Midbrain (tissue), 1 donor: Measurements from ENCODE around the gene MACF1.
"Not testable (repeated sequence)": the region's sequence is repeated elsewhere in the genome, so short reads cannot be mapped to it uniquely, and the experiment has no call there.

Experiments used
- DNase-seq: peaks from one replicate; lab custom pipeline; 2025; lab: John Stamatoyannopoulos, UW

The MACF1 gene

DNA sequence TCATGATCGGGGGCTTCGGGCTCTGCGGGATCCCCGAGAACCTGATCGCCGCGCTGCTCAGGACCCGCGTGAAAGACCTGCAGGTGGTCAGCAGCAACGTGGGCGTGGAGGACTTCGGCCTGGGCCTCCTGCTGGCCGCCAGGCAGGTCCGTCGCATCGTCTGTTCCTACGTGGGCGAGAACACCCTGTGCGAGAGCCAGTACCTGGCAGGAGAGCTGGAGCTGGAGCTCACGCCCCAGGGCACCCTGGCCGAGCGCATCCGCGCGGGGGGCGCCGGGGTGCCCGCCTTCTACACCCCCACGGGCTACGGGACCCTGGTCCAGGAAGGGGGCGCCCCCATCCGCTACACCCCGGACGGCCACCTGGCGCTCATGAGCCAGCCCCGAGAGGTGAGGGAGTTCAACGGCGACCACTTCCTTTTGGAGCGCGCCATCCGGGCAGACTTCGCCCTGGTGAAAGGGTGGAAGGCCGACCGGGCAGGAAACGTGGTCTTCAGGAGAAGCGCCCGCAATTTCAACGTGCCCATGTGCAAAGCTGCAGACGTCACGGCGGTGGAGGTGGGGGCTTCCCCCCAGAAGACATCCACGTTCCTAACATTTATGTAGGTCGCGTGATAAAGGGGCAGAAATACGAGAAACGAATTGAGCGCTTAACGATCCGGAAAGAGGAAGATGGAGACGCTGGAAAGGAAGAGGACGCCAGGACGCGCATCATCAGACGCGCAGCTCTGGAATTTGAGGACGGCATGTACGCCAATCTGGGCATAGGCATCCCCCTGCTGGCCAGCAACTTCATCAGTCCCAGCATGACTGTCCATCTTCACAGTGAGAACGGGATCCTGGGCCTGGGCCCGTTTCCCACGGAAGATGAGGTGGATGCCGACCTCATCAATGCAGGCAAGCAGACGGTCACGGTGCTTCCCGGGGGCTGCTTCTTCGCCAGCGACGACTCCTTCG is 310.9 kb downstream of the MACF1 start:
- DNase-seq = not testable (repeated sequence)

DNA sequence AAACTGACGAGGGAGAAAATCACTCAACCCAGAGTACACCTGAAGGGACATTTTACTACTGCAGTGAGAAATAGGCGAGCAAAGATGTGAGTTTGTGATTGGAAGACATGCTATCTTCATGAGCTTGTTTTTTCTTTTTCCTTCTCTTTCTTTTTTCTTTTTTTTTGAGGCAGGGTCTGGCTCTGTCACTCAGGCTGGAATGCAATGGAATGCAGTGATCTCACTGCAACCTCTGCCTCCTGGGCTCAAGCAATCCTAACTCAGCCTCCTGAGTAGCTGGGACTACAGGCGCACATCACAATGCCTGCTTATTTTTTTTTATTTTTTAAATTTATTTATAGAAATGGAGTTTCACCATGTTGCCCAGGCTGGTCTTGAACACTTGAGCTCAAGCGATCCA is 312.3 kb downstream of the MACF1 start:
- not testable (repeated sequence) for DNase-seq

DNA sequence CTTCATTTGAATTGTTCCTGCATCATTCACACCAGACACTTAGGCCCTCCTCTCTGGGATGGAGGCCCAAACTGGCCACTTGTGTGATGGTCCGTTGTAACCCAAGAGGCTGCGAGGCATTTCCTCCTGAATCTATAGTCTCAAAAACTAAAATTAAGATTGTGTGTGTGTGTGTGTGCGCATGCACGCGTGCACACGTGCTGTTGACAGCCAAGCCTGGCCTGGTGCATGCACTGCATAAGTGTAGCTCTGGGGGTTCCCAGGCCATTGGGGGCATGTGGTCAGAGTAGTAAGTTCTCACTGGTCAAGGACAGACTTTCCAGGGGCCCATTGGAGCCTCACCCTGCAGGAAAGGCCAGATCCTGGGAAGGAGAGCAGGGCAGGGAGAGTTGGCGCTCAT is 313.4 kb downstream of the MACF1 start:
- DNase-seq = not testable (repeated sequence)

DNA sequence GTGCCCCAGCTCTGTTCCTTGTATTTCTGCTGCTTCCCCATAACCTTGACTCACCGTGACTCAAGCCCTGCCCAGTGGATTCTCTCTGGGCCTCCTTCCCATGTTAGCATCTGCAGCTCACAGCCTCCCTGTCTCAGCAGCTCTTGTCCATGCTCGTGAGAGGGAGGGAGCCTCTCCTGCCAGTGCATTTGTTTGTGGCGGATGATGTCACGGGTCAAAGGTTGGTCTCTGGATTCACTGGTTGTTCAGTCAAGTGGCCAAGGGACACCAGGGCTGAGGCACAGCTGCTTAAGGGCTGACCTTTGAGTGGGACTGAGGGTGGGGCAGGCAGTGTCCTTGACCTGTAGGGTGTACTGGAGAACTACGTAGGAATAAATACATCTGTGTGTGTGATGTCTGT is 314.9 kb downstream of the MACF1 start:
- DNase-seq = not testable (repeated sequence)

DNA sequence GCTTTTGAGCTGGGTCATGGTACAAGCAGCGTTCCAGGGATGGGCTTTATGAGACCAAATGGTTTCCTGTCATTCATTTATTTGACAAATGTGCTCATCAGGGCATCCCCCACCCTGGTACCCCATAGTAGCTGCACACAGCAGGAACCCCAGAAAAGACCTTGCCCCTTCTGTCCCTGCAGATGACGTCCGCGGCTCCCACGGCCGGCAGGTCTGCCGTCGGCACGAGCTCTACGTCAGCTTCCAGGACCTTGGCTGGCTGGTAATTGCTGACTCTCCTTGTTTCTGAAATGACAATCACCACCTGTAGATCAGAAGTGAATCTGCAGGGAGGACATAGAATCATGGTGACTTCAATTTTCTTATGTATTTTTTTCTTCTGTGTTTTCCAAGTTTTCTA is 317.7 kb downstream of the MACF1 start:
- not testable (repeated sequence) for DNase-seq

DNA sequence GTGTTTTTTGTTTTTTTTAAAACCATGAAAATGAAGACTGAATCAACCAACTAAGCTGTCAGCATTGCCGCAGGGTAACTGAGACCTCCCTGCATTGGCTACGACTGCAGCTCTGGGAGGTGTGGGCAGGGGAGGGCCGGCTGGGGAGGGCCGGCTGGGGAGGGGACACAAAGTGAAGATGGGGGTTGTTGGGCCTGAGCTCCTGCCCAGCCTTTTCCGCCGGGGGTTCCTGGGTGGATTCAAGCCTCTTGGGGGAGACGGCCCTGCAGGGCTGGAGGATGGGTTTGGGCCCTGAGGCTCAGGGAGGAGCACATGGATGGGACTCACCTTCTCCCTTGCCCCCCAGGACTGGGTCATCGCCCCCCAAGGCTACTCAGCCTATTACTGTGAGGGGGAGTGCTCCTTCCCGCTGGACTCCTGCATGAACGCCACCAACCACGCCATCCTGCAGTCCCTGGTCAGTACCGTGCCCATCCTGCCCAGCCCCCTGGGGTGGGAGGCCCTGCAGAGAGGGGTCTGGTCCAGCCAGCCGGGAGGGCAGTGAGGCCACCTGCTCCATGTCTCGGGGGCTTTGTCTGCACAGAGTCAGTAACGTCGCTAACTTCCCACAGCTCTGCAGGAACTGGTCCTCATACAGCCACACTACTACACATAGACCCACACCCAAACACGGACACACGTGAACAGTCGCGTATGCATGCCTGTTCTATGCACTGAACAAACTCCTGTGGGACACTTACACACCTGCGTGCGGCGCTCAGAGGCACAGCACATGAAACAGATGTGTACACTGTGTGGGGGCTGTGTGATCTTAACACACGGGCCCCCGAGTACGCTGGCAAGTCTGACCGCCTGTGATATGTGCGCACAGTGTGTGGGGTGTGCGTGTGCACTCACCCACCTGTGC is 318.4 kb downstream of the MACF1 start:
- DNase-seq = no peak

DNA sequence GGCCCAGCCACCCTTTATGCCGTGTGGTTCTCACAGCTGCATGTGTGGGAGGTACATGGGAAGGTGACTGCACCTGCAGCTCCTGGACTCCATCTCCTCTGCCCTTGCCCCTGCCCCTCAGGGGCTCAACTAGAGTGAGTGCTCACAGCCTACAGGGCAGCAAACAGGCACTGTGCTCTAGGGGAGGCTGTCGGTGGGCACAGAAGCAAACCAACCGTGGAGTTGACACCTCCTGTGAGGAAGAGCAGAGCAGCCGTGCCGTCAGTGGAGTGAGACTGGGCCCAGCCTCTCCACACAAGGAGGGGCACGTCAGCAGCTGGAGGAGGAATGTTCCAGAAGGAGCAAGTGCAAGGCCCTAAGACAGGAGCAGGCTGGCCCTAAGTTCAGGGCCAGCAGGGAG is 319.7 kb downstream of the MACF1 start:
- no peak for DNase-seq

DNA sequence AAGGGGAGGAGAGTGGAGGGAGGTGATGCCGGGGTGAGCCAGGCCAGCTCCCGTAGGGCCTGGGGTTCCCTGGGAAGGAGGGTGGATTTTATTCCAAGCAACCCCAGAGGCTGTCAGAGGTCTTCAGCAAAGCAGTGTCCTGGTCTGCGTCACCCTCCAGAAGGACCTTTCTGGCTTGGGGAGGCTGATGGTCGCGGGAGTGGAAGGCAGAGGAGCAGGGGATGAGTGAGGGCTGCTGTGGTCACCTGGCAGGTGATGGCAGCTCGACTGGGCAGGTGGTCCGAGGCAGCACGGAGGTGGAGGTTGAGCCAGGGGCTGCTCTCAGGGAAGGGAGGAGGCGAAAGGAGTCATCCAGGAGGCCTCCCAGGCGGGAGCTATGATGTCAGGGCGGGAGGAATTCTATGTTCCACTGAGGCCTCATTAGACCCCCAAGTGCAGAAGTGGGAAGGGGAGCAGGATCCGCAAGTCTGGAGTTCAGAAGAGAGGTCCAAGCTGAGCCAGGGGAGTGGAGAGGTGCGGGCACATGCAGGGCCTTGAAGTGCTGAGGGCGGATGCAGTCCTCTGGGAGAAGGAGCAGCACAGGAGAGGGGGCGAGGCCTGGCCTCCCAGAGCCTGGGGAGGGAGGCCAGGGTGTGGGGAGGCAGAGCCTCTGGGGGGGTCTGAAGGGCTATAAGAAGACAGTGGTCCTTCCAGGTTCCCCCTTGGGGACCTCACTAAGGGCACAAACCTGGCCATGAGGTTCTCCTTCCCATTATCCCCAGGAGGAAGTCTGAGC is 320.3 kb downstream of the MACF1 start:
- no peak for DNase-seq

DNA sequence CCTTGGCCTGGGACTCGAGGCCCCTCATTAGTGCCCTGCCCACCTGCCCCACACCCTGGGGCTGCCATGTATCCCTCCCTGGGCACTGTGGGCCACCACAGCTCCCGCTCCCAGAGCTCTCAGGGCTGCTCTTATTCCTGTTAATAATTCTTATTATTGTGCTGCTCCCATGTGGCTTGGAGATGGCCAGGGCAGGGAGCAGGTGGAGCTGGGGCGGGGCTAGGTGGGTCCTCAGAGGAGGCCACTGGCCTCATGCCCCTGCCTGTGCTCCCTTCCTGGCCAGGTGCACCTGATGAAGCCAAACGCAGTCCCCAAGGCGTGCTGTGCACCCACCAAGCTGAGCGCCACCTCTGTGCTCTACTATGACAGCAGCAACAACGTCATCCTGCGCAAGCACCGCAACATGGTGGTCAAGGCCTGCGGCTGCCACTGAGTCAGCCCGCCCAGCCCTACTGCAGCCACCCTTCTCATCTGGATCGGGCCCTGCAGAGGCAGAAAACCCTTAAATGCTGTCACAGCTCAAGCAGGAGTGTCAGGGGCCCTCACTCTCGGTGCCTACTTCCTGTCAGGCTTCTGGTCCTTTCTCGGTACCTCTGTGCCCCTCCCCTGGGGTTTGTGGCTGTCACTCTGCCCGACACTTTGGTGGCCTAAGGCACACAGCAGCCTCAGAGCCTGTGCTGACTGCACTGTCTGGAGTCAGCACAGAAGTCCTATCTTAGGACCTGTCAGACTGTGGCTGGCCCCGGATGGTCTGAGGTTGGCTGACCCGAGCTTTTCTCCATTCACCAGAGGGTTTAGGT is 321.1 kb downstream of the MACF1 start:
- DNase-seq = no peak

DNA sequence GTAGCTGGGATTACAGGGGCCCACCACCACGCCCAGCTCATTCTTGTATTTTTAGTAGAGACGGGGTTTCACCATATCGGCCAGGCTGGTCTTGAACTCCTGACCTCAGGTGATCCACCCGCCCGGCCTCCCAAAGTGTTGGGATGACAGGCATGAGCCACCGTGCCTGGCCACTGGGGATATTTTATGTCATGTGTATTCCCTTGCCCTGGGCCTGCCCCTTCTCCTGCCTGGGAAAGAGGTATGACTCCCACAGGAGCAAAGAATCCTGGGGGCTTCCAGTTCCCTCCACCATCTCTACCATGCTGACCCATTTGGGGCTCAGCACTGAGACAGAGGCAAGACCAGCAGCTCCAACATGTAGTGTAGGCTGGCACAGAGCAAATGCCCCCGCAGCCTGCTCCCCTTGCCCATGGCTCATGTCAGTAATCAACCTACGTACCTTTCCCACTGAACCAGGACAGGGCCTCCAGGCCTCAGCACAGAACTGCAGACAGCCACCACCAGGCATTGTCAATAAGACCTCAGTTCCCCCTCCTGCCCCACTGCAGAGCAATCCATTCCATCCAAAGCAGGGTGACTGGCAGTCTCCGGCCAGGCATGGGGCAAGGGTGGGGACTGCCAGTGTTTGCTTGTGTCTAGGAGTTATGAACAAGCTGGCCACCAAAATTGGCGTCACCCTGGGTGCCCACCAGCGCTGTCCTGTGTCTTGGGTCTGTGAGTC is 322.1 kb downstream of the MACF1 start:
- no peak for DNase-seq

DNA sequence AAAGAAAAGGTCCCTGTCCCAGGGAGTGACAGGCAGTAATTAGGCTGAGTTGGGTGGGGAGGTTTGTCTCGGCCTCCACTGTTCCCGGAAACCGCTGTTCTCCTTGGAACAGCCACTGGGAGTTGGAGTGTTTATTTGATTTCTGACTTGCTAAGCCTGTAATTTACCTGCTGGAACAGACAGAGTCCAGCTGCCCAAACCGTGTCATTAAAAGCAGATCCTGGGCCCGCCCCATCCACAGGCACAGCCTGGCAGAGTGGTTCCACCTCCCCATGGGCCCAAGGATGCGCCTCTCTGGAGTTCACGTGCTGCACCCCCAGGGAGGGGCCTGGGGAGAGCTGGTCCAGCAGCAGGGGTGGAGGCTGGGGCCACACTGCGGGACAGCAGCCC is 322.7 kb downstream of the MACF1 start:
- DNase-seq = not testable (repeated sequence)

DNA sequence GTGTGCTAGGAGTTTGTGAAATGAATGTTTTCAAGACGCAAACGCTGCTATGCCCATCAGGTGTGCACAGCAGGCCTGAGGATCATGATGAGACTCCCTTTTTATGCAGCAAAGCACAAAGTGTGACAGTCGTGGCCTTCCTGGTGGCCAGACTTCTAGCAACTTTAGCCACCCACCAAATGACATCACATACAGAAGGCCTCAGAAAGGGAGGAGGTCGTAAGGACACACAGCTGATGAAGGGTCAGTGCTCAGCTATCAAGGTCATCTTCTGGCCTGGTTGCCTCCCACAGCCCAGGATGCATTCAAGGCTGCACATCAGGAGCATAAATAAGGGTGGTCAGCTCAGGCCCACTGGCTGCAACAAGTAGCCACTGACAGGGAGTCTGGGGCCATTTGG is 323.6 kb downstream of the MACF1 start:
- no peak for DNase-seq

DNA sequence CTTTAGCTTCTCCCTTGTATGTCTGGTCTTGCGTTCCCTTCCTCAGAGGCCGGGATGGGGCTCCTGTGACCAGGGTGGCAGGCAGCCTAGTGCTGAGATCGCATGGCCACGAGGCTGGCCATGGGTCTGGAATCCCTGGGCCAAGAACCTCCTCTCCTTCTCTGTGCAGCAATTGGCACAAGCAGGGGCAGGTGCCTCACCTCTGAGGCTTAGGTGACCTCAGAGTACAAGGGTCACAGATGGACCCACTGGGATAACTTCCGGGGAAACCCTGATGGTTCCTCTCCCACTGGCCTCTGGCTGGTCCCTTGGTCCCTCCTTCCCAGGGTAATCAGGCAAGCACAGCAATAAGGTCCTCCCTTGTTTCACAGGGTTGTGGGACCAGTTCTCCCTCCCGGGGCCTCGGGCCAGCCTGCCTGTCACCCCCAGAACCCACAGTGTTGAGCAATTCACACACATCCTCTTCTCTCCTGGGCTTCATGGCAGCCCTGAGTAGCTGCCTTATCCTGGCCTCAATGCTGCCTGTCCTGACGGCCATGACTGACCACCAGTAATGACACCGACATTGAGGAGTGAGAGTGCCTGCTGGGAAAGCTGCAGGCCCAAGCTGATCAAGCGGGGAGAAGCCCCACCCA is 325.5 kb downstream of the MACF1 start:
- no peak for DNase-seq

DNA sequence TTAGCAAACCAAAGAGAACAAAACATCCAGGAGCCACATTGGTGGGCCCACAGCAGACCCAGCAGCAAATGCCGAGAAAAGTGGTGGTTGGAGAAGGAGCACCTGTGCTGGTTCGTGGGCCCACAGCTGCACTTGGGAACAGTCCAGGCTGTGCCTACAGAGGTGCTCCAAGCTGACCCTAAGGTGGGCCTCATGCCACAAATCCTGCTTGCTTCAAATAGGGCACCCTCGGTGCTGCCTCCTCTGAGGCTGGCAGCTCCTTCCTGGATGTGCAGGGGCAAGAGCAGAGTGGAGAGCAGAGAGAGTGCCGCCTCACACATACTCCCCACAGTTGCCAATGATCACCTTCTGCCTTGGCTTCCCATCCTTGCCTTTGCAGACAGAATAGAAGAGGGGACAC is 327.0 kb downstream of the MACF1 start:
- DNase-seq = no peak

DNA sequence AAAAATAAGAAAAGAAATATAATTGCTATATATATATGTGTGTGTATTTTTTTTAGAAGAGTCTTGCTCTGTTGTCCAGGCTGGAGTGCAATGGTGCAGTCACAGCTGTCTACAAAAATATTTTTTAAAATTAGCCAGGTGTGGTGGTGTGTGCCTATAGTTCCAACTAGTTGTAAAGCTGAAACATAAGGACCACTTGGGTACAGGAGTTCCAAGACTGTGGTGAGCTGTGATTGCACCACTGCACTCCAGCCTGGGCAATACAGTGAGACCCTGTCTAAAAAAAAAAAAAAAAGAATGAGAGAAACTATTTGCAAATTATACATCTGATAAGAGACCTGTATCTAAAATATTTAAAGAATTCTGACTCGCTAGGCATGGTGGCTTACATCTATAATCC is 328.9 kb downstream of the MACF1 start:
- DNase-seq = no peak
